K562 (cell line): ENCODE measurements around the gene CSNK1A1. TPM values are rescaled to one million over a fixed set of nuclear protein-coding genes. Genes with fewer than 3 reads are reported as not detected.

Source experiments
- BRD4 ChIP-seq: fragments of 200-600 bp; sonication (generic); IDR thresholded peaks from 2 replicates; pipeline ENCODE4 v1.6.1; 2017; ENCODE audit warnings: inconsistent platforms
- CHD7 ChIP-seq: fragments of 200-600 bp; sonication (generic); IDR thresholded peaks from one replicate; pipeline ENCODE4 v1.6.1; 2012; ENCODE audit warnings: mild to moderate bottlenecking, low read depth, low read length, inconsistent platforms
- KLF10 ChIP-seq: fragments of 250-450 bp; sonication (Bioruptor Pico); IDR thresholded peaks from 2 replicates; pipeline ENCODE4 v1.6.1; 2021; ENCODE audit warnings: matching md5 sums
- MAFG ChIP-seq: fragments of 450-650 bp; conservative IDR thresholded peaks from 2 replicates; pipeline ENCODE4 v1.6.1; 2016; ENCODE audit warnings: missing genetic modification characterization, missing compliant biosample characterization
- NBN ChIP-seq: fragments of 450-650 bp; IDR thresholded peaks from 2 replicates; pipeline ENCODE4 v1.6.1; 2016; ENCODE audit warnings: low read depth, mild to moderate bottlenecking
- NFXL1 ChIP-seq: fragments of 450-650 bp; formaldehyde crosslinking; IDR thresholded peaks from 2 replicates; pipeline ENCODE4 v1.4.0; 2021; ENCODE audit warnings: mild to moderate bottlenecking
- POLR2AphosphoS2 ChIP-seq: IDR thresholded peaks from 2 replicates; pipeline ENCODE4 v1.6.1; 2012; ENCODE audit warnings: low read length, improper control_type of control experiment
- PTTG1 ChIP-seq: fragments of 450-650 bp; IDR thresholded peaks from 2 replicates; pipeline ENCODE4 v1.6.1; 2016; ENCODE audit warnings: low read depth, mild to moderate bottlenecking, missing genetic modification characterization, missing compliant biosample characterization
- RBM34 ChIP-seq: fragments of 200-400 bp; formaldehyde crosslinking; IDR thresholded peaks from 2 replicates; pipeline ENCODE4 v1.6.1; 2018; ENCODE audit warnings: low read length, borderline replicate concordance; ENCODE audit not compliant: insufficient read depth
- SOX6 ChIP-seq: fragments of 450-650 bp; IDR thresholded peaks from 2 replicates; pipeline ENCODE4 v1.6.1; 2014; ENCODE audit warnings: mild to moderate bottlenecking
- ZFPM2 ChIP-seq: fragments of 250-450 bp; sonication (Bioruptor Pico); IDR thresholded peaks from 2 replicates; pipeline ENCODE4 v1.5.1; 2022; ENCODE audit warnings: mild to moderate bottlenecking
- ZNF384 ChIP-seq: IDR thresholded peaks from 2 replicates; pipeline ENCODE4 v1.6.1; 2012; ENCODE audit warnings: low read depth, low read length, improper control_type of control experiment
- ZNF518B ChIP-seq: fragments of 250-450 bp; sonication (Bioruptor Pico); IDR thresholded peaks from 2 replicates; pipeline ENCODE4 v1.5.0; 2021; ENCODE audit warnings: mild to moderate bottlenecking, moderate library complexity
- polyA plus RNA-seq, 8 experiments: library from polyadenylated mRNA; depleted of rRNA in 4 of 8; stranded (reverse) in 5 of 8; unstranded in 3 of 8; fragments of >200 nt; fragmentation: Nextera tagmentation in 2 of 8; fragmentation: Illumina TruSeq in 1 of 8; extraction: Ambion mirVana in 2 of 8; extraction: Trizol in 1 of 8; gene quantifications; 2 replicates each; pipeline versions ENCODE4 v1.2.1 to v1.2.3, GENCODE V29; 2011 to 2014; ENCODE audit warnings: inconsistent platforms in 1 of 8, missing spikeins in 1 of 8
- total RNA-seq, 7 experiments: library from RNA; depleted of rRNA in 6 of 7; stranded (reverse); fragments of >200 nt in 6 of 7; fragmentation: Illumina TruSeq in 2 of 7; extraction: Trizol in 2 of 7; gene quantifications; 2 replicates each; pipeline versions ENCODE4 v1.2.1 to v1.2.3, GENCODE V29; 2011 to 2021; ENCODE audit warnings: low replicate concordance in 1 of 7
- TF ChIP-seq, protein P1 (sequence below): sonication (generic); formaldehyde crosslinking; IDR thresholded peaks from 2 replicates; pipeline ENCODE4 v1.9.0; 2022; ENCODE audit warnings: mild to moderate bottlenecking, missing genetic modification reagents

Gene CSNK1A1
- total and polyA plus RNA-seq, 9 of the 15 experiments (the other 6 are each of a cell fraction or from before 2014, with no cell fraction given): 49.1 to 196 (median 154) TPM

- TF ChIP-seq ZNF518B (no peak), MAFG (tag) (peak; percentile 98), ZFPM2 (CRISPR knock-in tag) (no peak), KLF10 (CRISPR knock-in tag) (no peak), SOX6 (no peak), NFXL1 (CRISPR knock-in tag) (no peak), BRD4 (no peak), NBN (0 out of 2 replicates have a peak, but pooled peaks have one; percentile 46), RBM34 (no peak), CHD7 (no peak), POLR2AphosphoS2 (no peak), PTTG1 (tag) (no peak), ZNF384 (peak; percentile 70)
- TF ChIP-seq, protein P1, sequence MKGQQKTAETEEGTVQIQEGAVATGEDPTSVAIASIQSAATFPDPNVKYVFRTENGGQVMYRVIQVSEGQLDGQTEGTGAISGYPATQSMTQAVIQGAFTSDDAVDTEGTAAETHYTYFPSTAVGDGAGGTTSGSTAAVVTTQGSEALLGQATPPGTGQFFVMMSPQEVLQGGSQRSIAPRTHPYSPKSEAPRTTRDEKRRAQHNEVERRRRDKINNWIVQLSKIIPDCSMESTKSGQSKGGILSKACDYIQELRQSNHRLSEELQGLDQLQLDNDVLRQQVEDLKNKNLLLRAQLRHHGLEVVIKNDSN: 0 out of 2 replicates have a peak, but pooled peaks have one; percentile 17
These were observed 105.4 kb downstream of the CSNK1A1 start (continued) for GRCh38 chr5:149445739-149446369.
